A549 (cell line): ENCODE measurements around the gene SLC16A3.

ENCODE experiments used
- CBX2 ChIP-seq: fragments of 200-600 bp; sonication (generic); IDR thresholded peaks from 2 replicates; pipeline ENCODE4 v1.6.1; 2016; ENCODE audit warnings: low read depth, mild to moderate bottlenecking, borderline replicate concordance
- CEBPB ChIP-seq, 2 experiments: fragments of >200 bp in 1 of 2; sonication (Bioruptor Twin) in 1 of 2; formaldehyde crosslinking in 1 of 2; IDR thresholded peaks; 2 replicates each; pipeline ENCODE4 v1.6.1; 2012 to 2016
- CHD2 ChIP-seq: fragments of 150-350 bp; IDR thresholded peaks from 2 replicates; pipeline ENCODE4 v1.6.1; 2014; ENCODE audit warnings: low read length; ENCODE audit not compliant: partially characterized antibody
- CTCF ChIP-seq: fragments of >200 bp; sonication (Bioruptor Twin); formaldehyde crosslinking; IDR thresholded peaks from 3 replicates; pipeline ENCODE4 v1.5.1; 2016
- EP300 ChIP-seq, 2 experiments: fragments of >200 bp; sonication (Bioruptor Twin); formaldehyde crosslinking; IDR thresholded peaks; 2 replicates in 1 of 2; 3 replicates in 1 of 2; pipeline ENCODE4 v1.6.1; 2016 to 2017
- HMGXB4 ChIP-seq: fragments of 250-450 bp; sonication (Bioruptor Pico); IDR thresholded peaks from 2 replicates; pipeline ENCODE4 v1.5.0; 2021; ENCODE audit warnings: mild to moderate bottlenecking, moderate library complexity, borderline replicate concordance
- JUN ChIP-seq, 2 experiments: fragments of >200 bp; sonication (Bioruptor Twin); formaldehyde crosslinking; IDR thresholded peaks; 2 replicates in 1 of 2; 3 replicates in 1 of 2; pipeline ENCODE4 v1.6.1; 2016 to 2017
- PBX3 ChIP-seq: IDR thresholded peaks from 2 replicates; pipeline ENCODE4 v1.6.1; 2012
- PHF8 ChIP-seq: fragments of 200-600 bp; sonication (generic); IDR thresholded peaks from 2 replicates; pipeline ENCODE4 v1.6.1; 2016; ENCODE audit warnings: low read depth, mild to moderate bottlenecking, antibody characterized with exemption, moderate library complexity, borderline replicate concordance
- POLR2A ChIP-seq: IDR thresholded peaks from 2 replicates; pipeline ENCODE4 v1.6.1; 2012; ENCODE audit warnings: mild to moderate bottlenecking, low read length
- POLR2AphosphoS2 ChIP-seq: conservative IDR thresholded peaks from 2 replicates; pipeline ENCODE4 v1.6.1; 2012; ENCODE audit warnings: low read length, improper control_type of control experiment, inconsistent platforms
- RAD21 ChIP-seq, 2 experiments: fragments of >200 bp in 1 of 2; sonication (Bioruptor Twin) in 1 of 2; formaldehyde crosslinking in 1 of 2; IDR thresholded peaks in 1 of 2; conservative IDR thresholded peaks in 1 of 2; 2 replicates in 1 of 2; 3 replicates in 1 of 2; pipeline ENCODE4 v1.6.1; 2012 to 2018; ENCODE audit warnings: inconsistent platforms in 1 of 2
- USF2 ChIP-seq: fragments of 450-650 bp; IDR thresholded peaks from 2 replicates; pipeline ENCODE4 v1.6.1; 2014; ENCODE audit warnings: antibody characterized with exemption

GRCh38 chr17:82276938-82277337, 48.1 kb downstream of the SLC16A3 start:
- no peak for TF ChIP-seq CEBPB (IDR thresholded peaks at IDR 0.05)
- no peak for TF ChIP-seq JUN (IDR thresholded peaks at IDR 0.05)
- no peak for TF ChIP-seq RAD21 (conservative IDR thresholded peaks at IDR 0.05 in 1 of 2, IDR thresholded peaks at IDR 0.05 in 1 of 2)
- no peak for TF ChIP-seq CTCF
- TF ChIP-seq EP300 (IDR thresholded peaks at IDR 0.05), result no peak
- no peak for TF ChIP-seq CBX2
- no peak for TF ChIP-seq POLR2AphosphoS2
- no peak for TF ChIP-seq POLR2A
- no peak for TF ChIP-seq PBX3
- no peak for TF ChIP-seq USF2
- no peak for TF ChIP-seq PHF8
- TF ChIP-seq CHD2, result no peak
- TF ChIP-seq HMGXB4 (CRISPR knock-in tag), result no peak
